OCI-LY7 (cell line): Measurements from ENCODE around the gene ANO10.

ENCODE experiments used
- EZH2phosphoT487 ChIP-seq: fragments of 200-600 bp; sonication (generic); IDR thresholded peaks from 2 replicates; pipeline ENCODE4 v1.6.1; 2018; ENCODE audit warnings: low read depth, borderline replicate concordance, mild to moderate bottlenecking, mixed run types, antibody characterized with exemption, low read length, moderate library complexity, mixed read lengths
- TF ChIP-seq, protein P1 (sequence below): fragments of 200-600 bp; sonication (generic); conservative IDR thresholded peaks from 2 replicates; pipeline ENCODE4 v1.5.1; 2014; ENCODE audit warnings: mild to moderate bottlenecking, antibody characterized with exemption, low read length, moderate library complexity, mixed read lengths

DNA sequence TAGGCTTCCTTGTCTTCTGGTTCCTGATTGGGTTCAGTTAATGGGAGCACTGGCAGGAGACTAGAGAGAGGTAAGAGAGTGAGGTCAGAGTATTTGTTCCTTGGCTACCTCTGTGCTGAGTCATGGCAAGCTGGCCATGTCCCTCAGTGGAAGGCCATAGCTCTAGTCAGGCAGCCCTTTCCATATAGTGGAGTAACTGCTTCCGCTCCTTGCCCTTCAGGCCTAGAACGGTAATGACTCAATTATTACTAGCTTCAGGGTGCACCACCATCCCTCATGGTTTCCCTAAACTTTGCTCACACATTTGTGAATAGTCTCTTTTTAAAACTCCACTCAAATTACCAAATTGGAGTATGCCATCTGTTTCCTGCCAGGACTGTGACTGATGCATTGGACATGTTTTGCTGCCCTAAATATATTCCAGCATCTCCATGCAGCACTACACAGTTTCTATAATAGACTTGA lies 10.5 kb upstream of the ANO10 start:
- TF ChIP-seq, protein P1, sequence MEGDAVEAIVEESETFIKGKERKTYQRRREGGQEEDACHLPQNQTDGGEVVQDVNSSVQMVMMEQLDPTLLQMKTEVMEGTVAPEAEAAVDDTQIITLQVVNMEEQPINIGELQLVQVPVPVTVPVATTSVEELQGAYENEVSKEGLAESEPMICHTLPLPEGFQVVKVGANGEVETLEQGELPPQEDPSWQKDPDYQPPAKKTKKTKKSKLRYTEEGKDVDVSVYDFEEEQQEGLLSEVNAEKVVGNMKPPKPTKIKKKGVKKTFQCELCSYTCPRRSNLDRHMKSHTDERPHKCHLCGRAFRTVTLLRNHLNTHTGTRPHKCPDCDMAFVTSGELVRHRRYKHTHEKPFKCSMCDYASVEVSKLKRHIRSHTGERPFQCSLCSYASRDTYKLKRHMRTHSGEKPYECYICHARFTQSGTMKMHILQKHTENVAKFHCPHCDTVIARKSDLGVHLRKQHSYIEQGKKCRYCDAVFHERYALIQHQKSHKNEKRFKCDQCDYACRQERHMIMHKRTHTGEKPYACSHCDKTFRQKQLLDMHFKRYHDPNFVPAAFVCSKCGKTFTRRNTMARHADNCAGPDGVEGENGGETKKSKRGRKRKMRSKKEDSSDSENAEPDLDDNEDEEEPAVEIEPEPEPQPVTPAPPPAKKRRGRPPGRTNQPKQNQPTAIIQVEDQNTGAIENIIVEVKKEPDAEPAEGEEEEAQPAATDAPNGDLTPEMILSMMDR: no peak
- no peak for TF ChIP-seq EZH2phosphoT487
